ENCODE measurements around the gene GAPVD1.
"Not testable (repeated sequence)": the region's sequence is repeated elsewhere in the genome, so short reads cannot be mapped to it uniquely, and the experiment has no call there.

The GAPVD1 gene

GRCh38 chr9:125312411-125312810 is 50.8 kb downstream of the GAPVD1 start:
- DNase-seq = no peak

- not testable (repeated sequence) for DNase-seq
These were observed 54.7 kb downstream of the GAPVD1 start for GRCh38 chr9:125316359-125316758.

- DNase-seq = no peak
These were observed 56.1 kb downstream of the GAPVD1 start for GRCh38 chr9:125317704-125318103.

GRCh38 chr9:125321496-125321895 is 59.9 kb downstream of the GAPVD1 start:
- no peak for DNase-seq

- DNase-seq = no peak
These were observed 62.0 kb downstream of the GAPVD1 start for GRCh38 chr9:125323615-125324014.

- no peak for DNase-seq
These were observed 64.2 kb downstream of the GAPVD1 start for GRCh38 chr9:125325826-125326225.

- DNase-seq = no peak
These were observed 68.4 kb downstream of the GAPVD1 start for GRCh38 chr9:125329978-125330377.

- no peak for DNase-seq
These were observed 69.0 kb downstream of the GAPVD1 start for GRCh38 chr9:125330587-125330986.

GRCh38 chr9:125332527-125332926 is 70.9 kb downstream of the GAPVD1 start:
- DNase-seq = no peak

GRCh38 chr9:125337236-125337635 is 75.6 kb downstream of the GAPVD1 start:
- DNase-seq = no peak

- DNase-seq = no peak
These were observed 77.3 kb downstream of the GAPVD1 start for GRCh38 chr9:125338929-125339328.

GRCh38 chr9:125341566-125341965 is 79.9 kb downstream of the GAPVD1 start:
- DNase-seq = no peak

GRCh38 chr9:125343518-125344275 is 82.1 kb downstream of the GAPVD1 start:
- no peak for DNase-seq

- DNase-seq = no peak
These were observed 84.6 kb downstream of the GAPVD1 start for GRCh38 chr9:125346080-125346732.

- DNase-seq = no peak
These were observed 94.0 kb downstream of the GAPVD1 start for GRCh38 chr9:125355601-125356000.

GRCh38 chr9:125356032-125356431 is 94.4 kb downstream of the GAPVD1 start:
- no peak for DNase-seq

- DNase-seq = no peak
These were observed 97.4 kb downstream of the GAPVD1 start for GRCh38 chr9:125359011-125359410.

- DNase-seq = peak; percentile 69
These were observed 99.0 kb downstream of the GAPVD1 start for GRCh38 chr9:125360601-125361000.

GRCh38 chr9:125361837-125362531 is 100.4 kb downstream of the GAPVD1 start:
- peak; percentile 60 for DNase-seq

- DNase-seq = no peak
These were observed 105.0 kb downstream of the GAPVD1 start for GRCh38 chr9:125366676-125367075.

- no peak for DNase-seq
These were observed 109.2 kb downstream of the GAPVD1 start for GRCh38 chr9:125370786-125371185.

GRCh38 chr9:125372441-125373226 is 111.0 kb downstream of the GAPVD1 start:
- no peak for DNase-seq
